GM10266 (cell line): ENCODE measurements around the gene ZNF148.
A peak's percentile ranks its signal among the peaks of the same experiment; 100 is the strongest.

ENCODE experiments used
- DNase-seq: peaks from one replicate; pipeline ENCODE4 v3.0.0; 2012; ENCODE audit errors: extremely low spot score
- CTCF ChIP-seq: IDR thresholded peaks from 2 replicates; pipeline ENCODE4 v1.5.1; 2012; ENCODE audit warnings: mild to moderate bottlenecking, low read depth; ENCODE audit not compliant: control insufficient read depth, insufficient read depth; ENCODE audit errors: missing control alignments

Gene ZNF148

GRCh38 chr3:125375950-125376679 lies 990 bp upstream of the ZNF148 start:
- DNase-seq, result no peak
- TF ChIP-seq CTCF, result no peak

- DNase-seq, result peak; percentile 66
These were observed 577 bp downstream of the ZNF148 start for GRCh38 chr3:125374501-125374995.

GRCh38 chr3:125367403-125368230 lies 7.5 kb downstream of the ZNF148 start:
- DNase-seq, result no peak
- TF ChIP-seq CTCF, result no peak

More at GRCh38 chr3:125374501-125374995, 577 bp downstream of the ZNF148 start:
- TF ChIP-seq CTCF, result no peak

GRCh38 chr3:125366132-125366531 lies 9.0 kb downstream of the ZNF148 start:
- no peak for DNase-seq
- TF ChIP-seq CTCF, result no peak

GRCh38 chr3:125359700-125360099 lies 15.4 kb downstream of the ZNF148 start:
- DNase-seq, result no peak
- TF ChIP-seq CTCF, result no peak

- DNase-seq, result no peak
- TF ChIP-seq CTCF, result no peak
These were observed 16.2 kb downstream of the ZNF148 start for GRCh38 chr3:125358923-125359322.

- no peak for DNase-seq
- TF ChIP-seq CTCF, result no peak
These were observed 17.3 kb downstream of the ZNF148 start for GRCh38 chr3:125357837-125358236.
